DND-41 (cell line): ENCODE results near the gene RHOD.

Source experiments
- ATAC-seq: fragments of 200-7000 bp; cut with Tn5 transposase; 3 replicates; pipeline ENCODE4 v1.9.1; 2021; ENCODE audit warnings: low read depth; ENCODE audit not compliant: insufficient read depth
- DNase-seq: peaks from one replicate; pipeline ENCODE4 v3.0.0-alpha.2; 2020
- H2AFZ ChIP-seq: 2 replicates; pipeline ENCODE4 v1.6.0; 2012; ENCODE audit warnings: low read depth, low read length
- H3K27ac ChIP-seq: 2 replicates; pipeline ENCODE4 v1.5.1; 2012; ENCODE audit warnings: low read length, inconsistent platforms
- H3K27me3 ChIP-seq: fragments of 200-600 bp; sonication (generic); 2 replicates; pipeline ENCODE4 v1.6.0; 2012; ENCODE audit warnings: low read length, mild to moderate bottlenecking, inconsistent platforms; ENCODE audit not compliant: insufficient read depth, poor library complexity
- H3K36me3 ChIP-seq: 2 replicates; pipeline ENCODE4 v1.5.1; 2012; ENCODE audit warnings: low read length, inconsistent platforms; ENCODE audit not compliant: insufficient read depth
- H3K4me1 ChIP-seq: 2 replicates; pipeline ENCODE4 v1.5.1; 2012; ENCODE audit warnings: mild to moderate bottlenecking, low read length; ENCODE audit not compliant: insufficient read depth
- H3K4me2 ChIP-seq: 2 replicates; pipeline ENCODE4 v1.6.0; 2012; ENCODE audit warnings: mild to moderate bottlenecking, moderate library complexity, low read length, inconsistent platforms; ENCODE audit not compliant: insufficient read depth
- H3K4me3 ChIP-seq, 2 experiments: fragments of 200-600 bp in 1 of 2; shearing (Covaris generic) in 1 of 2; 2 replicates each; pipeline ENCODE4 v1.5.1; 2012 to 2016; ENCODE audit warnings: inconsistent platforms in 2 of 2, low read length in 2 of 2, mild to moderate bottlenecking in 2 of 2, low read depth in 1 of 2, moderate library complexity in 1 of 2
- H3K79me2 ChIP-seq: 2 replicates; pipeline ENCODE4 v1.6.0; 2012; ENCODE audit warnings: low read length, inconsistent platforms; ENCODE audit not compliant: insufficient read depth
- H3K9ac ChIP-seq: 2 replicates; pipeline ENCODE4 v1.6.0; 2012; ENCODE audit warnings: low read depth, mild to moderate bottlenecking, inconsistent platforms, low read length, moderate library complexity
- H3K9me3 ChIP-seq: 2 replicates; pipeline ENCODE4 v1.5.1; 2012; ENCODE audit warnings: low read length, moderate library complexity, mild to moderate bottlenecking, inconsistent platforms; ENCODE audit not compliant: insufficient read depth, severe bottlenecking
- H4K20me1 ChIP-seq: 2 replicates; pipeline ENCODE4 v1.6.0; 2012; ENCODE audit warnings: low read length; ENCODE audit not compliant: insufficient read depth
- EZH2 ChIP-seq: IDR thresholded peaks from 3 replicates; pipeline ENCODE4 v1.6.1; 2012; ENCODE audit warnings: borderline replicate concordance, low read depth, mild to moderate bottlenecking, moderate library complexity, low read length, inconsistent platforms; ENCODE audit not compliant: severe bottlenecking
- TF ChIP-seq, protein P1 (sequence below): IDR thresholded peaks from 2 replicates; pipeline ENCODE4 v1.5.1; 2012; ENCODE audit warnings: borderline replicate concordance, low read length, moderate library complexity, mild to moderate bottlenecking; ENCODE audit not compliant: poor library complexity, severe bottlenecking; ENCODE audit errors: extremely low read depth

RHOD gene

DNA sequence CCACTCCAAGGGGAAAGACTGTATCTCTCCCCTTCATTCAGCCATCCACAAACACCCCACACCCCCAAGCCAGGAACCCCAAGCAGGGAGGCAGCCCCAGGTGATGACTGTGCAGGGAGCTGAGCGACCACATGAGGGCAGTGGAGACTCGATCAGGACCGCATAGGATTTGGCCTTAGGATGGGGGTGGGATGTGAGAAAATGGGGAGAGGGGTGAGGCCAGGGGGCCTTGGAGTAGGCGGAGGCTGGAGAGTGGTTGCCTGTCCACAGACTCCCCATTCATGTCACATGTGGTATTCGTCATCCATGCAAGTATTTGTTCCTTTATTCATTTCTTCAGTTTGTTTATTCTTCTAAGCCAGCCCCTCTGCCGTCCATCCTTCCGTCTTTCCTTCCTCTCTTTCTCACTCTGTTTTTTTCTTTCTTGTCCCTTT, 2.7 kb upstream of the RHOD start:
- TF ChIP-seq, protein P1, sequence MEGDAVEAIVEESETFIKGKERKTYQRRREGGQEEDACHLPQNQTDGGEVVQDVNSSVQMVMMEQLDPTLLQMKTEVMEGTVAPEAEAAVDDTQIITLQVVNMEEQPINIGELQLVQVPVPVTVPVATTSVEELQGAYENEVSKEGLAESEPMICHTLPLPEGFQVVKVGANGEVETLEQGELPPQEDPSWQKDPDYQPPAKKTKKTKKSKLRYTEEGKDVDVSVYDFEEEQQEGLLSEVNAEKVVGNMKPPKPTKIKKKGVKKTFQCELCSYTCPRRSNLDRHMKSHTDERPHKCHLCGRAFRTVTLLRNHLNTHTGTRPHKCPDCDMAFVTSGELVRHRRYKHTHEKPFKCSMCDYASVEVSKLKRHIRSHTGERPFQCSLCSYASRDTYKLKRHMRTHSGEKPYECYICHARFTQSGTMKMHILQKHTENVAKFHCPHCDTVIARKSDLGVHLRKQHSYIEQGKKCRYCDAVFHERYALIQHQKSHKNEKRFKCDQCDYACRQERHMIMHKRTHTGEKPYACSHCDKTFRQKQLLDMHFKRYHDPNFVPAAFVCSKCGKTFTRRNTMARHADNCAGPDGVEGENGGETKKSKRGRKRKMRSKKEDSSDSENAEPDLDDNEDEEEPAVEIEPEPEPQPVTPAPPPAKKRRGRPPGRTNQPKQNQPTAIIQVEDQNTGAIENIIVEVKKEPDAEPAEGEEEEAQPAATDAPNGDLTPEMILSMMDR = peak; percentile 87
- TF ChIP-seq EZH2 = no peak
- ATAC-seq = peak; percentile 84
- Histone ChIP-seq H3K79me2 (no peaks in the 10 kb centered on the region), H3K4me2 (no peak overlapping the region), H3K27me3 (no peaks in the 10 kb centered on the region), H3K4me3 (no peak overlapping the region), H3K36me3 (no peaks in the 10 kb centered on the region), H3K9ac (no peak overlapping the region), H3K27ac (no peak overlapping the region), H2AFZ (no peak overlapping the region), H4K20me1 (no peaks in the 10 kb centered on the region), H3K9me3 (no peaks in the 10 kb centered on the region), H3K4me1 (no peaks in the 10 kb centered on the region)
- peak; percentile 57 for DNase-seq

DNA sequence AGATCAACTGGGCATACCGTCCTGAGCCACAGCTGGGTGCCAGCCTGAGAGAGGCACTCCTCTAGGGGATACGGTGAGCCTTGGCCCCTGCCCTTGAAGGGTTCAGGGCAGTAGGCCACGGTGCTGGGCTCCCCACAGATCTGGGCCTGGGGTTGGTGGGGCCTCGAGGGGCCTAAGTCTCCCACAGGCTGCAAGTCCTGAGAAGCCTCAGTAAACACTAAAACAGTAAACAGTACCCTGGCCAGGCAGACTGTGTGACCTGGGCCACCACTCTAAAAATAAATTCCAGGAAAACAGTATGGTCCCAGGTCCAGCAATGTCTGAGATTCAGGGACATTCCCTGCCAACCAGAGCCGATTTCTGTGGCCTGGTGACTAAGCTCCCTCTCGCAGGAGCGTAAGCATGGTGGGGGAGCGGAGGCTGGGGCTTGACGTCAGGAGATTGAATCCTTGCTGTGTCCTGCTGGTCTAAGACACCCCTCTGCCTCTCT, 2.3 kb upstream of the RHOD start:
- Histone ChIP-seq H3K4me3 (no peak overlapping the region), H3K36me3 (no peaks in the 10 kb centered on the region), H3K9me3 (no peaks in the 10 kb centered on the region), H3K27me3 (no peaks in the 10 kb centered on the region), H4K20me1 (no peaks in the 10 kb centered on the region), H3K27ac (no peak overlapping the region), H3K79me2 (no peaks in the 10 kb centered on the region), H3K4me2 (no peak overlapping the region), H3K9ac (no peak overlapping the region), H2AFZ (no peak overlapping the region), H3K4me1 (no peaks in the 10 kb centered on the region)
- ATAC-seq (no peak), DNase-seq (no peak)
- TF ChIP-seq, protein P1 = no peak
- TF ChIP-seq EZH2 = no peak

DNA sequence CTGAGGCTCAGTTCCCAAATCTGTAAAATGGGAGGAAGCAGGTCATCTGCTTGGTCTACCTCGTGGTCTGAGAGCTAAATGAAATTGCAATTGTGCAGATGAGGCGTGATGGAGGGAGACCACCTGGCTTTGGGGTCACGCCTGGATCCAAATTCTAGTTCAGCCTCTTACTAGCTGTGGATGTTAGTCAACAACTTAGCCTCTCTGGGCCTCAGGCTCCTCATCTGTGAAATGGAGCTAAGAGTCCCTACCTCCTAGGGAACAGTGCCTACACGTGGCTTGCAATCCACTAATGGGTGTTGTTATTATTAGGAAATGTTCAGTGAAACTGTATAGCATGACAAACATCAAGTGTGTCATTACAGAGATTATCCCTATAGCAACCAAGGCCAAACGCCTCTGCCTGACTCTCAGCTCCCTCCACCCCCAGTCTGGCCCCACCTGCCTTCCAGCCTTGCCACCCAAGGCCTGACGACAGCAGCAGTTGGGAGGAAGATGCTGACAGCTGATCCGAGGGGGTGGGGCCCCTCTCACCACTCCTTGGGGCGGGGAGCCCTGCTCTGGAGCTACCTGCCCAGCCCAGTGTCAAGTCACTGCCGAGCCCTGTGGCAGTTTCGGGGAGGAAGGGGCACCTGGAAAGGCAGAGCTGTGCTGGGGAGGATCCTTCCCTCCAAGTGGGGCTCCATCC, 1.7 kb upstream of the RHOD start:
- Histone ChIP-seq H3K9me3 (no peaks in the 10 kb centered on the region), H2AFZ (no peak overlapping the region), H3K4me1 (no peaks in the 10 kb centered on the region), H3K79me2 (no peaks in the 10 kb centered on the region), H3K27me3 (no peaks in the 10 kb centered on the region), H3K9ac (no peak overlapping the region), H3K4me3 (no peak overlapping the region), H3K27ac (no peak overlapping the region), H3K36me3 (no peaks in the 10 kb centered on the region), H3K4me2 (no peak overlapping the region), H4K20me1 (no peaks in the 10 kb centered on the region)
- DNase-seq (peak; percentile 16), ATAC-seq (0 out of 3 replicates have a peak, but pooled peaks have one; percentile 31)
- no peak for TF ChIP-seq EZH2

DNA sequence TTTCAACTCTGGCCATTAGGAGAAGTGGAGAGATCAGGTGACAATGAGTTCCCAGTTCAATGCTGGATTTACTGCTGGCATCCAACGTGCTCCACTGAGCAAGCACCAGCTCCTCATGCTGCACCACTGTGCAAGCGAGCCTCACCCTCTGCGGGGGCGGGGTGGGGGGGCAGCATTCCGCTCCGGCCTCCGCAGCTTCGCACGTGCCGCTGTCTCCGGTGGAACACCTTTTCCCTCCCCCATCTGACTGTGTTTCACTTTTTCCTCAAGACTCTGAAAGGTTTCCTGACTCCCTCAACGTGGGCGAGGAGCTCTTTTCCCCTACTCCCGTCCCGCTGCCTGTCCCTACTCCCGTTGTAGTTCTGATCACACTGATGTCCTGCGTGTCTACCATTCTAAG, 835 bp upstream of the RHOD start:
- Histone ChIP-seq H4K20me1 (no peaks in the 10 kb centered on the region), H3K4me2 (no peak overlapping the region), H3K27ac (no peak overlapping the region), H2AFZ (no peak overlapping the region), H3K4me1 (no peaks in the 10 kb centered on the region), H3K9me3 (no peaks in the 10 kb centered on the region), H3K27me3 (no peaks in the 10 kb centered on the region), H3K9ac (no peak overlapping the region), H3K4me3 (no peak overlapping the region), H3K79me2 (no peaks in the 10 kb centered on the region), H3K36me3 (no peaks in the 10 kb centered on the region)
- TF ChIP-seq, protein P1 = no peak
- no peak for TF ChIP-seq EZH2
- DNase-seq (no peak), ATAC-seq (no peak)
